H9 (cell line): ENCODE results near the gene VPS41. TPM values are rescaled to one million over a fixed set of nuclear protein-coding genes. Genes with fewer than 3 reads are reported as not detected.

Experiments used
- DNase-seq: peaks from one replicate; pipeline ENCODE4 v3.0.0-alpha.2; 2017
- H2AFZ ChIP-seq: one replicate; pipeline ENCODE4 v1.6.1; 2013; ENCODE audit warnings: mild to moderate bottlenecking, low read length, control low read depth, moderate library complexity
- H2AK5ac ChIP-seq: 2 replicates; pipeline ENCODE4 v1.6.1; 2013; ENCODE audit warnings: low read length, control low read depth, mixed read lengths; ENCODE audit not compliant: insufficient read length
- H2BK120ac ChIP-seq: one replicate; pipeline ENCODE4 v1.6.1; 2013; ENCODE audit warnings: low read depth, mild to moderate bottlenecking, low read length, control low read depth, inconsistent platforms; ENCODE audit not compliant: poor library complexity, severe bottlenecking
- H2BK12ac ChIP-seq: 2 replicates; pipeline ENCODE4 v1.6.1; 2013; ENCODE audit warnings: low read length, control low read depth, mixed read lengths, low read depth; ENCODE audit not compliant: insufficient read length
- H2BK15ac ChIP-seq: 2 replicates; pipeline ENCODE4 v1.6.1; 2013; ENCODE audit warnings: low read depth, low read length, control low read depth
- H2BK20ac ChIP-seq: one replicate; pipeline ENCODE4 v1.6.1; 2013; ENCODE audit warnings: low read depth, mild to moderate bottlenecking, low read length, control low read depth, inconsistent platforms; ENCODE audit not compliant: poor library complexity, severe bottlenecking
- H2BK5ac ChIP-seq: 2 replicates; pipeline ENCODE4 v1.6.1; 2013; ENCODE audit warnings: low read length, control low read depth, mixed read lengths; ENCODE audit not compliant: insufficient read length
- H3K14ac ChIP-seq: 2 replicates; pipeline ENCODE4 v1.6.1; 2013; ENCODE audit warnings: low read length, control low read depth; ENCODE audit not compliant: insufficient read depth
- H3K18ac ChIP-seq: 2 replicates; pipeline ENCODE4 v1.6.1; 2013; ENCODE audit warnings: low read depth, mild to moderate bottlenecking, mixed read lengths, low read length, control low read depth; ENCODE audit not compliant: insufficient read length
- H3K23ac ChIP-seq: 2 replicates; pipeline ENCODE4 v1.6.1; 2013; ENCODE audit warnings: low read length, control low read depth, mixed read lengths, low read depth; ENCODE audit not compliant: insufficient read length
- H3K23me2 ChIP-seq: 2 replicates; pipeline ENCODE4 v1.6.1; 2013; ENCODE audit warnings: low read depth, mild to moderate bottlenecking, mixed read lengths, low read length, control low read depth; ENCODE audit not compliant: insufficient read length, poor library complexity, severe bottlenecking
- H3K27ac ChIP-seq: 2 replicates; pipeline ENCODE4 v1.5.1; 2013; ENCODE audit warnings: low read length, control low read depth, mixed read lengths, low read depth; ENCODE audit not compliant: insufficient read length
- H3K27me3 ChIP-seq: 2 replicates; pipeline ENCODE4 v1.6.1; 2013; ENCODE audit warnings: low read length, control low read depth, inconsistent platforms; ENCODE audit not compliant: insufficient read depth
- H3K4ac ChIP-seq: 2 replicates; pipeline ENCODE4 v1.6.1; 2013; ENCODE audit warnings: low read depth, mild to moderate bottlenecking, control low read depth, inconsistent platforms, low read length, moderate library complexity
- H3K4me1 ChIP-seq: 2 replicates; pipeline ENCODE4 v1.6.1; 2013; ENCODE audit warnings: low read length, control low read depth, inconsistent platforms; ENCODE audit not compliant: insufficient read depth
- H3K4me2 ChIP-seq: 2 replicates; pipeline ENCODE4 v1.6.1; 2013; ENCODE audit warnings: low read length, control low read depth, mixed read lengths; ENCODE audit not compliant: insufficient read length, insufficient read depth
- H3K56ac ChIP-seq: 2 replicates; pipeline ENCODE4 v1.6.1; 2013; ENCODE audit warnings: low read depth, mild to moderate bottlenecking, mixed read lengths, low read length, control low read depth; ENCODE audit not compliant: insufficient read length
- H3K79me1 ChIP-seq: 2 replicates; pipeline ENCODE4 v1.6.1; 2013; ENCODE audit warnings: low read depth, mild to moderate bottlenecking, moderate library complexity, low read length, control low read depth, inconsistent platforms; ENCODE audit not compliant: insufficient read depth, poor library complexity, severe bottlenecking
- H3K79me2 ChIP-seq: 2 replicates; pipeline ENCODE4 v1.6.1; 2013; ENCODE audit warnings: low read length, control low read depth, inconsistent platforms; ENCODE audit not compliant: insufficient read depth
- H3K9ac ChIP-seq: 2 replicates; pipeline ENCODE4 v1.6.1; 2013; ENCODE audit warnings: low read length, control low read depth, mixed read lengths; ENCODE audit not compliant: insufficient read length; ENCODE audit errors: extremely low read depth
- H3K9me3 ChIP-seq: one replicate; pipeline ENCODE4 v1.6.1; 2013; ENCODE audit warnings: low read depth, low read length, inconsistent platforms; ENCODE audit not compliant: control insufficient read depth
- H3T11ph ChIP-seq: one replicate; pipeline ENCODE4 v1.6.1; 2013; ENCODE audit warnings: mild to moderate bottlenecking, low read length, control low read depth, inconsistent platforms
- H4K20me1 ChIP-seq: one replicate; pipeline ENCODE4 v1.6.1; 2013; ENCODE audit not compliant: control insufficient read depth, insufficient read length, insufficient read depth
- H4K5ac ChIP-seq: 2 replicates; pipeline ENCODE4 v1.6.1; 2013; ENCODE audit warnings: low read depth, mild to moderate bottlenecking, mixed read lengths, low read length, control low read depth; ENCODE audit not compliant: insufficient read length
- H4K8ac ChIP-seq: replicated peaks from 2 replicates; pipeline ENCODE4 v1.6.1; 2013; ENCODE audit warnings: low read length, control low read depth, mixed read lengths, low read depth; ENCODE audit not compliant: insufficient read length
- H4K91ac ChIP-seq: 2 replicates; pipeline ENCODE4 v1.6.1; 2013; ENCODE audit warnings: low read depth, mild to moderate bottlenecking, moderate library complexity, mixed read lengths, low read length, control low read depth; ENCODE audit not compliant: insufficient read length
- H3K27ac Mint-ChIP-seq, 3 experiments: 2 replicates in 2 of 3; 3 replicates in 1 of 3; pipeline ENCODE4 v1.8.0; 2020 to 2021; ENCODE audit warnings: mixed read lengths in 3 of 3, mild to moderate bottlenecking in 1 of 3, moderate library complexity in 1 of 3
- H3K27me3 Mint-ChIP-seq: 2 replicates; pipeline ENCODE4 v1.8.0; 2021; ENCODE audit warnings: low read depth, mild to moderate bottlenecking, moderate library complexity, mixed read lengths
- H3K36me3 Mint-ChIP-seq, 3 experiments: 2 replicates in 2 of 3; 3 replicates in 1 of 3; pipeline ENCODE4 v1.8.0; 2020 to 2021; ENCODE audit warnings: low read depth in 3 of 3, mixed read lengths in 3 of 3; ENCODE audit not compliant: insufficient read depth in 1 of 3
- H3K4me1 Mint-ChIP-seq, 2 experiments: 2 replicates each; pipeline ENCODE4 v1.8.0; 2020; ENCODE audit warnings: mixed read lengths in 2 of 2
- H3K4me3 Mint-ChIP-seq, 2 experiments: 2 replicates in 1 of 2; 3 replicates in 1 of 2; pipeline ENCODE4 v1.8.0; 2020 to 2021; ENCODE audit warnings: mild to moderate bottlenecking in 2 of 2, mixed read lengths in 2 of 2, moderate library complexity in 1 of 2
- H3K9me3 Mint-ChIP-seq, 2 experiments: 2 replicates in 1 of 2; 3 replicates in 1 of 2; pipeline ENCODE4 v1.8.0; 2020; ENCODE audit warnings: mild to moderate bottlenecking in 2 of 2, mixed read lengths in 2 of 2, moderate library complexity in 1 of 2
- WGBS: extraction: QIAGEN DNeasy Blood & Tissue Kit; methylation state at CpG from one replicate; pipeline ENCODE4 v1.1.7; 2013; ENCODE audit warnings: missing lambda C conversion rate, low lambda C conversion rate, mixed read lengths; ENCODE audit not compliant: insufficient read length; ENCODE audit errors: extremely low coverage; 5-methylcytosine and 5-hydroxymethylcytosine counted together
- total RNA-seq: library from RNA; stranded (reverse); gene quantifications from 2 replicates; pipeline ENCODE4 v1.2.1, GENCODE V29; 2021
- TF ChIP-seq, protein P1 (sequence below): fragments of 200-600 bp; sonication (generic); conservative IDR thresholded peaks from 3 replicates; pipeline ENCODE4 v1.8.0; 2021; ENCODE audit warnings: antibody characterized with exemption, mild to moderate bottlenecking

The VPS41 gene
- total RNA-seq, 1 experiment from 2014 or later: 49.3 TPM

DNA sequence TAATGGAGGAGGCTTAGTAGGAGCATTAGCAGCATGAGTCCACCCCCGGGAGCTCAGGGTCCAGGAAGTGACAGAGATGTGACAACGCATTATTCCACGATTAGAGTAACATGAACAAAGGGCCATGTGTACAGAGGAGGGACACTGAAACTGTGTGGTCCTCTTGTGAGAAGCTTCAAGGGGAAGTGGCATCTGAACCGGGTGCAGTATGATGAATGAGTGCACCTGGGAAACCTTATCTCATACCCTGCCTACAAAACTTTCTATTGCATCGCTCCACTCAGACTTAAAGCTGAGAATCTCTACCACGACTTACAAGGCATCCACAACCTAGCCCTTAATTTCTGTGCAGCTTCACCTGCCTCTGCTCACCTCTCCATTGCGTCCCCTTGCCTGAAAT, 162.6 kb downstream of the VPS41 start:
- Histone ChIP-seq H2BK120ac (no peak overlapping the region), H3K9me3 (no peaks in the 10 kb centered on the region), H3K4me1 (no peaks in the 10 kb centered on the region), H3K18ac (no peak overlapping the region), H3K23ac (no peak overlapping the region), H3K79me2 (no peaks in the 10 kb centered on the region), H4K8ac (no peak overlapping the region), H3K23me2 (no peaks in the 10 kb centered on the region), H2BK20ac (no peak overlapping the region), H2AFZ (no peak overlapping the region), H4K20me1 (no peaks in the 10 kb centered on the region), H4K5ac (no peak overlapping the region), H3K79me1 (no peaks in the 10 kb centered on the region), H3K14ac (no peak overlapping the region), H3K27ac (no peak overlapping the region), H2AK5ac (no peak overlapping the region), H2BK12ac (no peak overlapping the region), H3K4ac (no peak overlapping the region), H4K91ac (no peak overlapping the region), H3K56ac (no peak overlapping the region), H3K4me2 (no peak overlapping the region), H2BK15ac (no peak overlapping the region), H3T11ph (no peak overlapping the region), H3K27me3 (no peaks in the 10 kb centered on the region), H3K9ac (no peak overlapping the region), H2BK5ac (no peak overlapping the region)
- Mint-ChIP-seq H3K4me3 (no peak overlapping the region), H3K4me1 (peaks cover 12 to 19% of the 10 kb centered on the region in 2 experiments), H3K36me3 (peaks cover 0 to 20% (median 17%) of the 10 kb centered on the region in 3 experiments; a peak in 6 of 7 replicates), H3K27ac (peak overlapping the region in 2 of 3 experiments; percentile 6 to 51; a peak in 2 of 7 replicates), H3K9me3 (no peaks in the 10 kb centered on the region), H3K27me3 (no peaks in the 10 kb centered on the region)
- TF ChIP-seq, protein P1, sequence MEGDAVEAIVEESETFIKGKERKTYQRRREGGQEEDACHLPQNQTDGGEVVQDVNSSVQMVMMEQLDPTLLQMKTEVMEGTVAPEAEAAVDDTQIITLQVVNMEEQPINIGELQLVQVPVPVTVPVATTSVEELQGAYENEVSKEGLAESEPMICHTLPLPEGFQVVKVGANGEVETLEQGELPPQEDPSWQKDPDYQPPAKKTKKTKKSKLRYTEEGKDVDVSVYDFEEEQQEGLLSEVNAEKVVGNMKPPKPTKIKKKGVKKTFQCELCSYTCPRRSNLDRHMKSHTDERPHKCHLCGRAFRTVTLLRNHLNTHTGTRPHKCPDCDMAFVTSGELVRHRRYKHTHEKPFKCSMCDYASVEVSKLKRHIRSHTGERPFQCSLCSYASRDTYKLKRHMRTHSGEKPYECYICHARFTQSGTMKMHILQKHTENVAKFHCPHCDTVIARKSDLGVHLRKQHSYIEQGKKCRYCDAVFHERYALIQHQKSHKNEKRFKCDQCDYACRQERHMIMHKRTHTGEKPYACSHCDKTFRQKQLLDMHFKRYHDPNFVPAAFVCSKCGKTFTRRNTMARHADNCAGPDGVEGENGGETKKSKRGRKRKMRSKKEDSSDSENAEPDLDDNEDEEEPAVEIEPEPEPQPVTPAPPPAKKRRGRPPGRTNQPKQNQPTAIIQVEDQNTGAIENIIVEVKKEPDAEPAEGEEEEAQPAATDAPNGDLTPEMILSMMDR: no peak
- no CpG with 5 or more reads among the region's 7 CpGs for WGBS
- no peak for DNase-seq
